HG03558 (cell line): ENCODE results near the gene ITPR1.
A peak's percentile ranks its signal among the peaks of the same experiment; 100 is the strongest.

ENCODE experiments used
- ATAC-seq: cut with Tn5 transposase; IDR thresholded peaks from one replicate; pipeline ENCODE4 v1.9.1; 2021; ENCODE audit warnings: moderate number of reproducible peaks; ENCODE audit not compliant: unreplicated experiment; ENCODE audit errors: extremely low read depth

Gene ITPR1

DNA sequence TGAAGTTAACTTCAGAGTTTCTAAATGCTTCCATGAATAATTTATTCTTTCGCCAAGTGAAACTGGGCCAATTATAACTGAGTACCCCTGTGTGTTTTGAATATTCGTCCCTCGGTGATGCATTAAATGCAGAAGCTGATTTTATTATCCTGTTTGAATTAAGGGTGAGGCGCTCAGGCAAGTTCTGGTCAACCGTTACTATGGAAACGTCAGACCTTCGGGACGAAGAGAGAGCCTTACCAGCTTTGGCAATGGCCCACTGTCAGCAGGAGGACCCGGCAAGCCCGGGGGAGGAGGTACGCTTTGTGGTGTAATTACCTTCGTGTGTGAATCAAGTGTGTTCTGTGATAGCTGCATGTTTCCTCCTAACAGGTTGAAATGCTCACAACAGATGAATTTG, 239.8 kb downstream of the ITPR1 start:
- ATAC-seq, result no peak

DNA sequence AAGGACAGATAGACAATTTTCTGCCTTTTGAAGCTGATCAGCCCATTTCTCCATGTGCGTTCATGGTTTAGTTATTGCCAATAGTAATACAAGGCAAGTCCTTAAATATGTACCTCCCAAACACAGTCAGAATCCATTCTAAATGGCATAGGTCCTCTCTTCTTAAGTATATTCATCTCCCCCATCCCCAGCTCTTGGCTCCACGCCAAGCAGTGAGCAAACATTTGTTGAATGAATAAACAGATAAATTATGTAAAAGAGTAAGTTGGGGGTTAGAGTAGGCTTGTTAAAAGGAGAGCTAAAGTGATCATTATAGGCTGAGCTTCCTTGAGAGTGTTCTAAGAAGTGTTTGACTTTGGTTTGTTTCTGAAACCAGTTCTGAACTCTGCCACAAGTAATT, 241.3 kb downstream of the ITPR1 start:
- no peak for ATAC-seq

DNA sequence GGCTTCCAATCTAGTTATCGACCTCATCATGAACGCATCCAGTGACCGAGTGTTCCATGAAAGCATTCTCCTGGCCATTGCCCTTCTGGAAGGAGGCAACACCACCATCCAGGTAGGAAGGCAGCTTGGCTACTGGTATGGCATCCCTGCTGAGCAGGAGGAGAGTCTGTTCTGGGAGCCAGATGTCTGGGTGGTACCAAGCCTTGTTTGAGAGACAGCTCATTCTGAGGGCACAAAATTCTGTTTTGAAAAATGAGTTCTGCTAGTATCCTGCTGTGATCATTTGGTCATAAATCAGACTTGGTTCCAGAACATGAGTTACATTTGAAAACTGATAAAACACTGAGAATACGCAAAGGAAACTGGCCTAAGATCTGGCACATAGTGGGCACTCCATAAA, 242.1 kb downstream of the ITPR1 start:
- ATAC-seq, result no peak

DNA sequence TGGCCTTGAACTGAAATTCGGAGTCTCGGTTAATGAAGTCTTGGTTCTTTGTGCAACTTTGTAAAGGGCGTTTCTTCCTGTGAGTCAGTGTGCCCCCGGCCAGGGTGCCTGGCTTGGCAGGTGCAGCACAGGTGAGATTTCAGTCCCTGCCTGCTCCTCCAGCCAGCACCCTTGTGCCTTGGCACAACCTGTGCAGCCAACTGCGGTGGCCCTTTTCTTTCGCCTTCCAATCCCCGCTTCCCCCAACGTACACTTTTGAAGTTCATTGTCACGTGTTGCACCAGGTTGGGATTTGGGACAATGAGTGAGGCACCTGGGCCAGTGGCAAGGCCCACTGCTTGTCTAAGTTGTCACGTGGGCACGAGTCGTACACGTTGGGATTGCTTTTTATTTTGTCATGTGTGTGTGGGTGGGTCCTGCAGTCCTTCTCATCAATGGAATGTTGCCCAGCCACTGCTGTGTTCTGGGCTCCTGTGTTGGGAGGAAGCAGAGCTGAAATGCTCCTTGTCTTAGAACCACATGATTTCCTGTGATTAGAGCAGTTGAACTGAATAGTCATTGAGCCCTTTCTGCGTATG, 243.2 kb downstream of the ITPR1 start:
- ATAC-seq, result no peak

DNA sequence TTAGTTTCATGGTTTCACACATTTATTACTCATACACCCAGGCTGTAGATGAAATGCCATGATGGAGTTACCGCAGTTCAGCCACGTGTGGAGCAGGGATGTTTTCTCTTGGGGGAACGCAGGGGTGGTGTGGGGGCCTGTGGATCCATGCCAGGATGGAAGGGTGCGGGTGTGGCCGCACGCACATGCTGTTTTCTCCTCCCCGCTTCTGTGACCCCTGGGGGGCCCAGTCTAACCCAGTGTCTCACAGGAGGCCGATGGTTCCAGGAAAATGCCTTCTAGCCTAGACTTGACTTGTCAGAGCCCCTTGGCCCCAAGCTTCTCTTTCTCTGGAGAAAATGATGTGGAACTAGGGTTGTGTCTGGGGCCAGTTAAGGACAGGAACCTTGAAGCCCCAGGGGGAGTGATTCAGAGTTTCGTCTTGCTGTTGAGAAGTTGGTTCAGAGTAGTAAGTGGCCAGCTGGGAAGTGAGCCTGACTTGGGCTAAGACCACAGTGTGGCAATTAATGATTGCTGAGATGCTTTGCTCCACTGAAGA, 245.7 kb downstream of the ITPR1 start:
- ATAC-seq, result peak; percentile 39

DNA sequence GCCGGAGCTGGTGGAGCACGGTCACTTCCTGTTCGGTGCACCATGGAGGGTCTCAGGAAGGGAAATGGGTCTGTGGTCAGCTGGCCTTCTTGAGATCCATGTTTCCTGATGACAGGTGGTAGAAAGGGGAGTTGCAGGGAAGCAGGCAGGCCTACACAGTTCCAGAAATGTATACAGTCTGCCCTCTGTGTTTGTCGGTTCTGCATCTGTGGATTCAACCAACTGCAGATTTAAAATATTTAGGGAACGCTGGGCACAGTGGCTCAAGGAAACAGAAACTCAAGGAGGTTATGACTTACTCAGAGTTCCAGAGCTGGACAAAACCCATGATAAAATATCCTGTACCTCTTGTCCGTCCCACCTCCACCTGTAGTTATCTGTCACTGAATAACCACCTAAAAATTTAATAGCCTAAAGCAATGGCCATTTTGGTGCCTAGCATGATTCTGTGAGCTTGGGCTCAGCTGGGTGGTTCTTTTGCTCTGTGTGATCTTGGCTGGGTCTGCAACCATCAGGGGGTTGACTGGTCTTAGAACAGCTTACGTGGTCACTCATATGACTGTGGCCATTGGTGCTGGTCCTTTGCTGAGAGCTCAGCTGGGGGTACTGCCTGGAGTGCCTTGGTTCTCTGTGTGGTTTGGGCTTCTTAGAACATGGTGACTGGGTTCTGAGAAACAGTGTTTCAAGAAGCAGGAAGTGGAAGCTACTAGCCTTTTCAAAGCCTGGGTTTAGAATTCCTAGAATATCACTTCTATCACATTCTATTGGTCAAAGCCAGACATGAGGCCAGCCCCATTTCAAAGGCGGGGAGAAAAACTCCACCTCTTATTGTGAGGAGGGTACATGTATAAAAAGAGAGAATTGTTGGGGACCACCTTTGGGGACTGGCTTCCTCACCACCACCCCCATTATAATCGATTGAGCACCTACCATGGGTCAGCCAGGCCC, 246.4 kb downstream of the ITPR1 start:
- ATAC-seq, result no peak

DNA sequence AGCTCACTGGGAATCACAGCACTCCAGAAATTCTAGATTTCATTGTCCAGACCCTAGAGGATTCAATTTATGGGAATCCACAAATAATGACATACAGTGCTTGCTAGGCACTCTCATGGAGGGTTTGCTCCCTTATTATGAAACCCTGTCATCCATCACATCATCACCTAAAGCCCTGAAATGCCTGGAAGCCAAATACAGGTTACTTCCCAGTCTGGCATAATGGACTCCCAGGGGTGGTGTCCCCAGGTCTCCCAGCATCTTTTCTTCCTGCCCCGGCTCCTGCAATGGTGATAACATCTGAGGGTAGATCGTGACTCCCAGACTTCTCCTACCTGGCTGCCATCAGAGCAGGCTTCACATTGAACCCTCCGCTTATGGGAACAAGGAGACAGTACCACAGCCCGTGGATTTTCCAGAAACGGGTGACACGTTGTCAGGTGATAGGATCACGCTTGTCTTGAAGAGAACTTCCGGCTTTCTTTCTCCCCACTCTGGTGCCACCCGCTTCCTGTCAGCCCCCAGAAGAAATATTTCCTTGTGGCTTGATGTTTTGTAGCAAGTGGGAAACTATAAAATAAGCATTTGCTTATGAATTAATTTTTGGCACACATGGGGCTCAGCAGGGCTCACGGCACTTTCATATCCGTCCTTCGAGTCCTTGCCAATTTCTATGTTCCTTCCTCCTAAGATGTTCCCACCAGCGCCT, 247.4 kb downstream of the ITPR1 start:
- ATAC-seq, result no peak

DNA sequence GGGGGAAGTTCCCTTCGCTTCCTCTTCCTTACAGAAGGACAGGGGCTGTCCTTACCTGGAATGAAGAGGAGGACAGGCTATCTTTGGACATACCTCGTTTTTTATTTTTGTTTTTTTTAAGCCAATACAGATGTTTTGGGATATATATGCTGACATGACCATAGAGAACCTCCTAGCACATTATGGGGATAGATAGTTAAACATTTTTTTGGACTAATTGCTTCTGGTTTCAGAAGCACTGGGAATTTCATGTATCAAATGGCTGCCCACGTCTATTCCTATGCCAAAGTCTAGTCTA, 247.9 kb downstream of the ITPR1 start:
- no peak for ATAC-seq

DNA sequence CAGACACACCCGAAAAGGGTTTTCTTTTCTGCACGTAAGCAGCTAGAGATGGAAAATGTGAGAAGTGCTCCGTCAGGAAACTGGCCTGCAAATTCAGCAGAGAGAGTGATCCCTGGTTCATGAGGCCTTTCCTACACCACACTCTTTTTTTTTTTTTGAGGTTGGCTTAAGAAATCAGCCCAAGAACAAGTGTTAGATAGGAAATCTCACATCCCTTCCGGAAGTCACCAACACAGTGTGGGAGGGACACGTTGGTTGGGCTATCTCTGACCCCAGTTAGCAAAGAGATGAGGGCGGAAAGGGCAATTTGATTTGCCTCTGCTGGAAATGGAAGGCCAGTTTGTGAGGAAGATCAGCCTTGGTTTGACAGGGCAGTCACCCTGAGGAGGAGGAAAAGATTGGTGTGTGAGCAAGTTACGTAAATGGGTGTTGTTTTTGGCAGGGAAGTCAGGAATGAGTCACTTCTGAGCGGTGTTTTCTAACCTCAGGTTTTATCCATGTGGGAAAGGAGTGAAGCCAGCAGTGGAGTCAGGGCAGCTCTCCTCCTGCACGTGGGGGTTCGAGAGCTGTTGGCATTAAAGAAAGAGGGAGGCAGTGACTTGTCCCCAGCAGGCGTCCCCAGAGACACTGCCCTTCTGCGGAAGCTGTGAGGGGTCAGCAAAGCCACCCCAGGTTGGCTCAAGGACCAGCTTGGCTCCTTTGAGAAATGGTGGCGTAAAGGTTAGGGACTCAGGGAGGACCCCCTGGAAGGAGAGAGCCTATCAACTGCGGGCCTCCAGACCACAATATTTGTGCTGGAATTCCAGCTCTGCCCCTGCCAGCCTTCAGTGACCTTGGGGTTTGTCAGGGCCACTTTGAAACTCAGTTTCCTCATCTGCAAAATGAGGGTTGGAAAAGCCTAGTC, 248.5 kb downstream of the ITPR1 start:
- ATAC-seq, result no peak

DNA sequence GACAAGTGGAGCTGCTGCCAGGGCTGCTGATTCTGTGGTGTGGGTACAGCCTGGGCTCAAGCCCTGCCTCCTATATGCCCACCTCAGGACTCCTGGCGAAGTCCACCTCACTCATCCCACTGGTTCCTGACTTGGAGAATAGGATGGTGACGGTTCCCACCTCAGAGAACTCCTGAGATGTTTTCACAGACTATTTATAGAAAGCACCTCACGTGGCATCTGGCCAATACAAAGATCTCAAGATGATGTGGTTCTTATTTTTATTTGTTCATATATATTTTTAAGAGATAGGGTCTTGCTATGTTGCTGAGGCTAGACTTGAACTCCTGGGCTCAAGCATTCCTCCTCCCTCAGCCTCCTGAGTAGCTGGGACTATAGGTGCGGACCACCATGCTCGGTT, 249.2 kb downstream of the ITPR1 start:
- ATAC-seq, result no peak

DNA sequence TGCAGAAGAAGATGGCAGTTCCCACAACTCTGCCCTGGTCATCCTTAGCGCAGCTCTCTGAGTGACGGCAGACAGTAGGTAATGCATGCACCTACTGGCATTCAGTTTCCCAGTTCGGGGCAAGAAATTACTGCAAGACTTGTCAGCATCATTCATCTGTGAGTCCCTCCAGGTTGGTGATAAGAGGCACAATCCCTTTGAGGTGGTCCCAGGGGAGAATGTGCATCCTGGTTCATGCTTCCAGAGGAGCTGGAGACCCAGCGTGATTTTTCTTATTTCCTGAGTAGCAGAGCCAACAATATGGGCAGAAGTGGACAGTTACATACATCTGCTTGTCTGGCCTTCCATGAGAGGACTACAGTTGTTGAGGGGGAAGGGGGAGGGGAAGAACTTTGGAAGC, 250.2 kb downstream of the ITPR1 start:
- ATAC-seq, result no peak

DNA sequence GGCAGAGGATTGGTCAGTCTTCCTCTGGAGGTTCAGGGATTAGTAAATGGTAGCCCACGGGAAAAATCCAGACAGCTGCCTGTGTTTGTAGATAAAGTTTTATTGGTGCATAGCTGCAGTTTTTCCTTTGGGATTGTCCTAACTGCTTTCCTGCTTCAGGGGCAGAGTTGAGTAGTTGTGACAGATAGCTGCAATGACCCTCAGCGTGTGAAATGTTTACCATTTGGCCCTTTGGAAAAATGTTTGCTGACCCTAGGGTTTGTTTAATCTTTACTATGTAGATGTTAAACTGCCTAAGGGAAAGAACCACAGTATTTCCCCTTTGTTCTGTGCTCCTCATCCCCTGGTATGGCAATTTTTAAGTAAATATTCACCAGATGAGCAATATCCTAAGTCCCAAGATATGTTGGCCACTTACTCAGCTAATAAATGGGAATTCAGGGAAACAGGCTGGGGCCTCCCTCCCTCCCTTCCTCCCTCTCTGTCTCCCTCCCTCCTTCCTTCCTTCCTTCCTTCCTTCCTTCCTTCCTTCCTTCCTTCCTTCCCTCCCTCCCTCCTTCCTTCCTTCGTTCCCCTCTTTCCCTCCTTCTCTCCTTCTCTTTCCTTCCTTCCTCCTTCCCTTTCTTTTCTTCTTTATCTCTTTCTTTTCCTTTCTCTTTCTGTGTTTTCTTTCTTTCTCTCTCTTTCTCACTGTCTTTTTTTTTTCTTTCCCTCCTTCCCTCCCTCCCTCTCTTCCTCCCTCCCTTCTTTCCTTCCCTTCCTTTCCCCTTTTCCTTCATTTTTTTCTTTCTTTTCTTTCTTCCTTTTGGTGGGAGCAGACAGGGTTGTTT, 251.5 kb downstream of the ITPR1 start:
- ATAC-seq, result no peak

DNA sequence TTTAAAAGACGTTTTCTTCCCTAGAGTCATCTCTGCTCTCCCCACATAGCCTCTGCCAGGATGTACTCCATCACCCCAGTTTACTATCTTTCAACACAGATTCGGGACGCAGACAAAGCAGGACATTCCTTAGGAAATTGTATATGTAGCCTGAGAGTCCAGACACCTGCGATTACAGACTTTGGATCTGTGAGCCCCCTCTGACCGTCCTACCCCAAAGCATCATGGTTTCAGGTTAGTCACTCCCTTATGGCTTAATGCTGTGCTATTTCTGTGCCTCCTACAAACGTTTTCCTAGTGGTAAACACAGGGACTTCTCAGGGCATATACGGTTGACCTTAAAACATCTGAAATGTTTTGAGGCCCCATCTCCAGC, 252.1 kb downstream of the ITPR1 start:
- no peak for ATAC-seq

DNA sequence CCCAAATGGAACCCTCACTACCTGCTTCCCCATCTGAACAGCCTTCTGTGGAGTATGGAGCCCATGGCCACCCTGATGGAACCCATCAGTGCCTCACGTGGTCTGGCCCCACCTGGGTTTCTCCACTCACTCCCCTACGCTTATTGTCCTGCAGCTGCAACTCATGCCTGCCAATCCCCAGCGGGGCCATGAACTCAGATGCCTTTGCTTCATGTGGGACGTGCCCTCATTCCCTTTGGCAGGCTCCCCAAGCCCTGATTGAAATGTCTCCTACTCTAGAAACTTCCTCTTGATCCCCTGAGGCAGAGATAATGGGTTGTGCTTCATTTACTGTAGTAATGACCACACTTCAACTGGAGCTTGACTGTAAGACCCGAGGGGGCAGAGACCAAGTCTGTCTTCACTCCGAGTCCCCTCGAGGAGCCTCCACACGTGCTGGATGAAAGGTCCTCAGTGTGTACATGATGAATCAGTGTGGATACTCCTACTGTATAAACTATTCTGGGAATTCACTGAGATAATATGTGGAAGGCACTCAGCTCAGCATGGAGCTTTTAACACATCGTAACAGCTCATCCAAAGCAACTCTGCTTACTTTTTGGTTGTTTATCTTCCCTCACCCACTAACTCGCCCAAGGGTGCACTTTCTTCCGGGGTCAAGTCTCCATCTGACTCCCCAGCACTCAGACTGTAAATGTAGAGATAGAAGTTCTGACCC, 253.3 kb downstream of the ITPR1 start:
- no peak for ATAC-seq

DNA sequence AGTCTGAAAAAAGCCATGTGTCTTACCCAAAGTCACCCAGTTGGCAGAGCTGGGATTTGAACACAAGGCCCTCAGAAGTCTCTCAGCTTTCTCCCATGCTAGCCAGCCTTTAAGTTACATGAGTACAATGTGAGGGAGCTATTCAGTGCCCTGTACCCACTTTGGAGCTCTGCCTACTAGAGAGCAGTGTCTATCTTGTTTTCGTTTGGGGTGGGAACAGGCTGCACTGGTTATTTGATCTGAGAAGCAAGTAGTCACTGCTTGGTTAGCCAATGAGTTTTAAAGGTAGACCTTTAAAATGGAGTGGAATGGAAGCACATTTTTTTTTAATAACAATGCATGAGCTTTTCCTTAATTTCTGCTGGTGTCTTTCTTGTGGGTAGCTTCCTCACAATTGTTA, 255.0 kb downstream of the ITPR1 start:
- no peak for ATAC-seq

DNA sequence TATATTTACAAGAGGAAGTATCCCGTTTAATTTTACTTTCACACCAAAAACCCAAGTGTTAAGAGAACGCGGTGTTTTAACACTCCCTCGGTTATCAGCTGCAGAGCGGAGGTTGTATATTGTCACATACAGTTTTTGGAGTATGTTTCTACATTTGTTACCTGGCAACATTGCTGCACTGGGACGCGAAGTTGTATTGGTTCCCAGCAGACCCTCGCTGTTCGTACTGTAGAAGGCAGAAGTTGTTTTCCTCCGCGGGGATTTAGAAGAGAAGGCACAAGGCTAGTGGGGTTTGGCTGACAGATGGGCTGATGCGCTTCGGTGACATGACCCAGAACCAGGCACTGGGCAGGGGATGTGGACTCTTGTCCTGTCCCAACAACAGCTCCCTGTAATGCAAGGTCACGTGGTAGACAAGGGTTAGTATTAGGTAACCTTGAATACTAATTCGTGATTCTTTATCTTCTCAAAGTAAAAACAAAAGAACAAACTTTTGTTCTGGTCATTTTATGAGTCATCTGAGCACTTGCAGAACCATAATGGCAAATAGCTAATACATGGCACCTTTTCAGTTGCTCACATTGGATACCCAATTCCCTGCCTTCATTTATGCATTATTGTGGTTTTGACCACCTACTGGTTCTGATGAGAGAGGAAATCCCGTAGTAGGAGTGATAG, 255.7 kb downstream of the ITPR1 start:
- peak; percentile 23 for ATAC-seq

DNA sequence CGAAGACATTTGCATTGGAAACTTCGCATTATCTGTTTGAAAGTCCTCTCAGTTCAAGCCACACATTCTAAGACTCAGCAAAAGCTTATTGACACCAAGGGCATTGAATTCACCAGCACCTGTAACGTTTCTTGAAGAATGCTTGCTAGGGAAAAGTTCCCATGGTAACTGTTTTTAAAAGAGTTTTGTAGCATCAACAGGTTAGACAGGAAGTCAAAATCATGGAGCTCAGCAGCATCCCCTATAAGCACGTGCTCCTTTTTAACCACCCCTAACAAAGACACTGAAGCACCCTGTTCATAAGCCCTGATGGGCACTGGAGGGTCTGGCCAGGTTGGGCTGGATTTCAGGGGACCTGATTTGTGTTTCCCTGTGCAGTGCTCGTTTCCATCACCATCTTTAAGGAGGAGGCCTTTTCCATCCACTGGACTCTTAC, 256.4 kb downstream of the ITPR1 start:
- ATAC-seq, result peak; percentile 9

DNA sequence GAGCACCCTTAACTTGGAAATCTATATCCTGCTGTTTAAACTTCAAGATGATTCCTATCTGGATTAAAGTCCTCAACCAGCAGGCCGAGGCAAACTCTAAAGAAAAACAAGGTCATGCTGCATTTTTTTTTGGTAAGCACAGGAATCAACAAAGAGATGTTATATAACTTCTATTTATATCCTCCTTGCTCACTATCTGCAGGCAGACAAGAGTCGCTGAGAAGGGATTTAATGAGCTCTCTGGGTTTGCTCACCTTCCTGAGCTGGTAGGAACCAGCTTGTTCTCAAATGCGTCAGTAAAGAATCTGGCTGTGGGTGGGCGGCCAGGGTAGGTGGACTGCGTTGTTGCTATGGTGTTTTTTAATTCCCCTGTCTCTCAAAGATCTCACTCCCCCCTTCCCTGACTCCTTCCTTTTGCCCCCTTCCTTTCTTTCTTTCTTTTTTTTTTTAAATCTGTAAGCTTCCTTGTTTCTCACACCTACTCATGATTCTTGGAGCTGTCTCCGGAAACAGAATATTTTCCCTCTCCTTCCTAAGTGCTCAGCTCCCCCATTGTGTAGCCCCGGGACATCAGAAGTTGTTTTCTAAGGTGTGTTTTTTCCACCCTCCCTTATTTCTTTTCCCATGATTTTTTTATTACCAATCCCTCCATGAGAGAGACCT, 257.3 kb downstream of the ITPR1 start:
- ATAC-seq, result no peak
